GM12874 (cell line): ENCODE results near the gene CD320.
A peak's percentile ranks its signal among the peaks of the same experiment; 100 is the strongest.

ENCODE experiments used
- CTCF ChIP-seq: IDR thresholded peaks from 2 replicates; pipeline ENCODE4 v1.5.1; 2011; ENCODE audit warnings: low read depth, mild to moderate bottlenecking, control low read depth, low read length, moderate library complexity; ENCODE audit not compliant: insufficient read depth

Gene CD320

GRCh38 chr19:8342316-8342683 lies 34.1 kb upstream of the CD320 start:
- TF ChIP-seq CTCF: no peak

- TF ChIP-seq CTCF: no peak
Measured at GRCh38 chr19:8340341-8341096, 32.4 kb upstream of the CD320 start.

GRCh38 chr19:8338835-8339234 lies 30.7 kb upstream of the CD320 start:
- TF ChIP-seq CTCF: no peak

- TF ChIP-seq CTCF: no peak
Measured at GRCh38 chr19:8337728-8338127, 29.6 kb upstream of the CD320 start.

DNA sequence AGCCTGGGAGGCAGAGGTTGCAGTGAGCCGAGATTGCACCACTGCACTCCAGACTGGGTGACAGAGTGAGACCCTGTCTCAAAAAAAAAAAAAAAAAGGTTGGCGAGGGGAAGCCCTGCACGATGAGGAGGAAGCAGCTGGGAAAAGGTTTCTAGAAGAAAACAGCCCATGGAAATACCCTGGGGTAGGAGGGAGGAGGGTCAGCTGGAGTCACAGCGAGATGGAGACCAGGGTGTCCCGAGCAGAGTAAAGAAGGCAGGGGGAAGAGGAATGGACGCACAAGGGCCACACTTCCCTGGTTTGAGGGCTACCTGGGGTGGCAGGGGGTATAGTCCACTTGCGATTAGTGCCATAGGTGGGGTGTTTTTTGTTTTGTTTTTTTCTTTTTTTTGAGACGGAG lies 28.5 kb upstream of the CD320 start:
- TF ChIP-seq CTCF: no peak

DNA sequence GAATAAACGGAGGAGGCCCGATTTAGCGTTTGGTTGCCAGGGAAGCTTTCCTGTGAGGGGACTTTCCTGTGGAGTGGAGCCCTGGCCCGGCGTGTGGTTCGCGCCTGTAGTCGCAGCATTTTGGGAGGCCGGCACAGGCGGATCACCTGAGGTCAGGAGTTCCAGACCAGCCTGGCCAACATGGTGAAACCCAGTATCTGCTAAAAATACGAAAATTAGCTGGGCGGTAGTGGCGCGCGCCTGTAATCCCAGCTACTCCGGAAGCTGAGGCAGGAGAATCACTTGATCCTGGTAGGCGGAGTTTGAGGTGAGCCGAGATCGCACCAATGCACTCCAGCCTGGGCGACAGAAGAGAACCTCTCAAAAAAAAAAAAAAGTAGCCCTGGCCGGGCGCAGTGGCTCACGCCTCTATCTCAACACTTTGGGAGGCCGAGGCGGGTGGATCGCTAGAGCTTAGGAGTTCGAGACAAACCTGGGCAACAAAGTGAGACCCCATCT lies 28.0 kb upstream of the CD320 start:
- no peak for TF ChIP-seq CTCF

DNA sequence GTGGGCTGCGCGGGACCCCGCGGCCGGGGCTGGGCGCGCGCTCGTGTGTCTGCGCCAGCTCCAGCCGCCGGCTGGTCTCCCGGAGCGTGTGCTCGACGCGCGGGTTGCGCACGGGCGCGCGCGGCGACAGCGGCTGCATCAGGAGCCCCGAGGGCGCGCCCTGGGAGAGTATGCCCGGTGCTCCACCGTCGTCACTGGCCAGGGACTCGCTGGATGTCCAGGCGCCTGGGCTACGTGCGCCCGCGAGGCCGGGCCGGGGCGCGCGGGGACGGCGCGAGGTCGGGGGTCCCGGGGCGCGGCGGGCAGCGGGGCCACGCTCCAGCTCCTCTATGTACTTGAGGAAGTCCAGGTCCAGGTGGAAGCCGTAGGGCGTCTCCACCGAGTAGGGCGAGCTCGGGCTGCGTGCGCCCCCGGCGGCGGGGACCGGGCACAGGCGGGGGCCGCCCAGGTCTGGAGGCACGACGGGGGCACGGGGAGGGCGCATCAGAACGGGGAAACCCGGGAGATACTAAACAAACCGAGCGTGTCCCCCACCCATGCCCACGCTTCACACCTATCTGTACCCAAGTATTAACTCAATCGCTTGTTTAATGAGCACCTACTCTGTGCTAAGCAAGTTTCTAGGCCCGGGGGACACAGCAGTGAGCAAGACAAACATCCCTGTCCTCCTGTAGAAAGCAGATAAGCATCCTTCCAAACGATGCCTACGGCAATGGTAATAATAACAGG lies 27.3 kb upstream of the CD320 start:
- TF ChIP-seq CTCF: peak; percentile 53
